Stomach (tissue), 4 donors: ENCODE measurements around the gene PRKAG1.

Experiments
- CTCF ChIP-seq, 7 experiments: fragments of 450-650 bp in 4 of 7; fragments of 200-600 bp in 3 of 7; sonication (generic) in 3 of 7; IDR thresholded peaks; one replicate each; pipeline ENCODE4 v1.5.1; 2016 to 2019; ENCODE audit warnings: antibody characterized with exemption in 7 of 7, control low read depth in 2 of 7, mild to moderate bottlenecking in 1 of 7
- EP300 ChIP-seq: sonication (generic); formaldehyde crosslinking; IDR thresholded peaks from one replicate; pipeline ENCODE4 v1.6.1; 2017; ENCODE audit warnings: antibody characterized with exemption
- POLR2AphosphoS5 ChIP-seq, 3 donors: sonication (generic); formaldehyde crosslinking; IDR thresholded peaks; one replicate each; pipeline ENCODE4 v1.6.1; 2016; ENCODE audit warnings: antibody characterized with exemption in 3 of 3

- no peak for TF ChIP-seq CTCF (IDR thresholded peaks at IDR 0.05)
- TF ChIP-seq POLR2AphosphoS5 (IDR thresholded peaks at IDR 0.05), result no peak
- no peak for TF ChIP-seq EP300
These were observed 37.4 kb downstream of the PRKAG1 start for GRCh38 chr12:48980953-48981756.
